D341Med (cell line): ENCODE results near the gene GNL2.
A peak's percentile ranks its signal among the peaks of the same experiment; 100 is the strongest.
"Not testable (repeated sequence)": the region's sequence is repeated elsewhere in the genome, so short reads cannot be mapped to it uniquely, and the experiment has no call there.

Experiments used
- DNase-seq: peaks from one replicate; pipeline ENCODE4 v3.0.0; 2012; ENCODE audit warnings: low spot score

GNL2 gene

GRCh38 chr1:37606481-37607263, 10.9 kb upstream of the GNL2 start:
- DNase-seq = no peak

GRCh38 chr1:37605806-37606474, 10.2 kb upstream of the GNL2 start:
- no peak for DNase-seq

- DNase-seq = no peak
These were observed 9.4 kb upstream of the GNL2 start for GRCh38 chr1:37605061-37605650.

GRCh38 chr1:37602750-37603694, 7.3 kb upstream of the GNL2 start:
- DNase-seq = peak; percentile 66

GRCh38 chr1:37601441-37601840, 5.7 kb upstream of the GNL2 start:
- DNase-seq = no peak

- DNase-seq = no peak
These were observed 4.2 kb upstream of the GNL2 start for GRCh38 chr1:37599940-37600339.

GRCh38 chr1:37596182-37596667, 488 bp upstream of the GNL2 start:
- DNase-seq = no peak

- DNase-seq = no peak
These were observed 2.0 kb downstream of the GNL2 start for GRCh38 chr1:37593726-37594125.

- DNase-seq = no peak
These were observed 6.8 kb downstream of the GNL2 start for GRCh38 chr1:37588939-37589338.

GRCh38 chr1:37584544-37584943, 11.2 kb downstream of the GNL2 start:
- not testable (repeated sequence) for DNase-seq

GRCh38 chr1:37575692-37576091, 20.0 kb downstream of the GNL2 start:
- DNase-seq = no peak

- DNase-seq = no peak
These were observed 20.8 kb downstream of the GNL2 start for GRCh38 chr1:37574834-37575480.

- no peak for DNase-seq
These were observed 25.0 kb downstream of the GNL2 start for GRCh38 chr1:37570528-37571334.

- DNase-seq = no peak
These were observed 28.7 kb downstream of the GNL2 start for GRCh38 chr1:37567023-37567422.

- DNase-seq = no peak
These were observed 30.8 kb downstream of the GNL2 start for GRCh38 chr1:37564892-37565291.

- no peak for DNase-seq
These were observed 32.8 kb downstream of the GNL2 start for GRCh38 chr1:37562984-37563383.

GRCh38 chr1:37561133-37562132, 34.3 kb downstream of the GNL2 start:
- DNase-seq = peak; percentile 63

GRCh38 chr1:37560401-37561132, 35.2 kb downstream of the GNL2 start:
- DNase-seq = no peak

GRCh38 chr1:37559957-37560379, 35.8 kb downstream of the GNL2 start:
- not testable (repeated sequence) for DNase-seq
